Iris pigment epithelial cell (primary cell): ENCODE data around the gene SLC9A8.
A peak's percentile ranks its signal among the peaks of the same experiment; 100 is the strongest.

ENCODE experiments used
- DNase-seq: peaks from one replicate; pipeline ENCODE4 v3.0.0-alpha.2; 2011; ENCODE audit warnings: low read depth

SLC9A8 gene

GRCh38 chr20:49918446-49918845 is 105.8 kb downstream of the SLC9A8 start:
- DNase-seq = no peak

- no peak for DNase-seq
Observed at GRCh38 chr20:49919009-49919408, 106.4 kb downstream of the SLC9A8 start.

- DNase-seq = no peak
Observed at GRCh38 chr20:49919461-49919860, 106.8 kb downstream of the SLC9A8 start.

GRCh38 chr20:49924247-49924646 is 111.6 kb downstream of the SLC9A8 start:
- DNase-seq = no peak

GRCh38 chr20:49925901-49926454 is 113.3 kb downstream of the SLC9A8 start:
- DNase-seq = no peak

- DNase-seq = peak; percentile 91
Observed at GRCh38 chr20:49928411-49929141, 115.9 kb downstream of the SLC9A8 start.

GRCh38 chr20:49929142-49929494 is 116.5 kb downstream of the SLC9A8 start:
- no peak for DNase-seq

GRCh38 chr20:49935746-49936152 is 123.1 kb downstream of the SLC9A8 start:
- no peak for DNase-seq

GRCh38 chr20:49936153-49937026 is 123.8 kb downstream of the SLC9A8 start, which contains the start of gene RNF114:
TSS of gene RNF114 (plus strand) at chr20:49936397. CDS start at chr20:49936413, 16 bp downstream.
- peak; percentile 85 for DNase-seq

- no peak for DNase-seq
Observed at GRCh38 chr20:49937027-49937929, 124.7 kb downstream of the SLC9A8 start.

- DNase-seq = peak; percentile 84
Observed at GRCh38 chr20:49938173-49939163, 125.8 kb downstream of the SLC9A8 start.

GRCh38 chr20:49941456-49941855 is 128.8 kb downstream of the SLC9A8 start:
- no peak for DNase-seq
